NCI-H2227 treated with DMSO at 0.1 percent for 48 hours (cell line): Measurements from ENCODE around the gene ATP6V1G1.
"Not testable (repeated sequence)": the region's sequence is repeated elsewhere in the genome, so short reads cannot be mapped to it uniquely, and the experiment has no call there.

Experiments used
- DNase-seq: peaks from one replicate; lab custom pipeline; 2025; lab: John Stamatoyannopoulos, UW

Gene ATP6V1G1

DNA sequence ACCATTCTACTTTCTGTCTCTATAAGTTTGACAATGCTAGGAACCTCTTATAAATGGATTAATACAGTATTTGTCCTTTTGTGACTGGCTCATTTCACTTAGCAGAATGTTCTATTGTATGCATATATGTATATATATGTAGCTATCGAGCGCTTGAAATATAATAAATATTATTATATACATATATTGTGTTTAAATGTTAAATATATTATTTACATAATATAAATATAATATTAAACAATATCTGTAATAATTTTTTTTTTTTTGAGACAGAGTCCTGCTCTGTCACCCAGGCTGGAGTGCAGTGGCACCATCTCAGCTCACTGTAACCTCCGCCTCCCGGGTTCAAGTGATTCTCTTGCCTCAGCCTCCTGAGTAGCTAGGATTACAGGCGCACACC lies 9.4 kb upstream of the ATP6V1G1 start:
- not testable (repeated sequence) for DNase-seq

DNA sequence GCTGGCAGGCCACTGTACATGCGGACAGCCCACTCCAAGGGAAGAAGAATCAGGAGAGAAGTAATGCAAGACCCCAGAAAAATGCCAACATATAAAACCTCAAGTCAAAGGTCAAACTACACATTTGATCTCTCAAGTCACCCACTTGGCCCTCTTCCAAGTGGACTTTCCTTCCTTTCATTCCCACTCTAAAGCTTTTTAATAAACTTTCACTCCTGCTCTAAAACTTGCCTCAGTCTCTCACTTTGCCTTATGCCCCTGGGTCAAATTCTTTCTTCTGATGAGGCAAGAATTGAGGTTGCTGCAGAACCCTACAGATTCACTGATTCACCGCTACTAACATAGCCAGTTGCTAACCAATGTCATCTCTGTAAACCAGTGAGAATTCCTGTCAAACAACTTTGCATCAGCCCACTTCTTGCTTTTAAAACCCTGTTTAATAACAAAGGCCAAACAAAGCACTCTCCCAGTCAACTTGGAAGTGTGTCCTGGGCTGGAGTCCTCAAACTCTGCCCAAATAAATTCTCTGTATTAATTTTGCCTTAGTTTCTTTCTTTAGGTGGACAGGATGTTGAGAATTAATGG lies 6.9 kb upstream of the ATP6V1G1 start:
- no peak for DNase-seq

DNA sequence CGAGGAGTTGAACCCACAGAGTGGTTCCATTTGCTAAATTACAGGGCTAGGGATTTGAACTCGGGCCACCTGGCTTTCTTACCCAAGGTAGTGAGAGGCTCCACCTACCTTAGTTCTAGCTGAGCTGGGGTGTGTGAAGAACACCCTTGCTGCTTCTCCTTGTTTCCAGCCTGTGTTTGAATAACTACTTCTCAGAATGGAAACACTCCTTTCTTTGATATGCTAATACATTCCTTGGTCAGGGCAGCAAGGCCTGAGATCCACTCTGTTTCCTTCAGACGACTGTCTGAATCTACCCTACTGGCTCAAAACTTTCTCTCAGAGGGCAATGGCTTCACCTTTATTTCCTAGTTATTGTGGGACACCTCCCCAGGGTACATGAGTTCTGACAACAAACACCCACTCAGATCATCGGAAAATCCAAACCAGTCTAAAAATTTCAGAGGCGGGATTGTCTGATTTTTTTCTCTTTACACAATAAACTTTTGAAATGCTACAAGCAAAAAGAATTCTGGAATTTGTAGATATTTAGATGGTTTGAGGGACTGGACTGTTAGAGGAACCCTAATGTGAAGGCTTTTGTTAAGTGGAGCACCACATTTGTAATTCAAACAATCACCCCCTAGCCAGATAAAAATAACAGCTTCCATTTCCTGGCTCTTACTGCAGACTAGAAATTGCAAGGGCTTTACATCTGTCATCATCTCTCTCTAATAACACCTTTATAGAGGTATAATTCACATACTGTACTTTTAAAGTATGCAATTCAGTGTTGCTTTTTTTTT lies 4.0 kb upstream of the ATP6V1G1 start:
- DNase-seq: peak; percentile 38

DNA sequence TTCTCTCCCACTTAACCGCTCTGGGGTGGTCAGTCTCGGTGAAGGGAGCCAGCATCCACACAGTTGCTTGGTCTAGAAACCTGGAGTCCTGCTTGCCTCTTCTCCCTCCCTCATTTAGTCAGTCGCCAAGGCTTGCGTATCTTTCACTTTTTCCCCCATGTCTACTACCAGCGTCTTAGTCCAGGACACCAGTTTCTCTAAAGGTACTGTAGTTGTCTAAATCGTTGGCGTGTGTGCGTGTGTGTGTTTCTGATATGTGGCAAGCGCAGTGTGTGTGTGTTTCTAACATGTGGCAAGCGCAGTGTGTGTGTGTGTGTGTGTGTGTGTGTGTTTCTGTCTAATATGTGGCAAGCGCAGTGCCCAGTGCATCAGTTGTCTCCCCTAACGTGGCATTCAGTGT lies 641 bp downstream of the ATP6V1G1 start:
- no peak for DNase-seq

DNA sequence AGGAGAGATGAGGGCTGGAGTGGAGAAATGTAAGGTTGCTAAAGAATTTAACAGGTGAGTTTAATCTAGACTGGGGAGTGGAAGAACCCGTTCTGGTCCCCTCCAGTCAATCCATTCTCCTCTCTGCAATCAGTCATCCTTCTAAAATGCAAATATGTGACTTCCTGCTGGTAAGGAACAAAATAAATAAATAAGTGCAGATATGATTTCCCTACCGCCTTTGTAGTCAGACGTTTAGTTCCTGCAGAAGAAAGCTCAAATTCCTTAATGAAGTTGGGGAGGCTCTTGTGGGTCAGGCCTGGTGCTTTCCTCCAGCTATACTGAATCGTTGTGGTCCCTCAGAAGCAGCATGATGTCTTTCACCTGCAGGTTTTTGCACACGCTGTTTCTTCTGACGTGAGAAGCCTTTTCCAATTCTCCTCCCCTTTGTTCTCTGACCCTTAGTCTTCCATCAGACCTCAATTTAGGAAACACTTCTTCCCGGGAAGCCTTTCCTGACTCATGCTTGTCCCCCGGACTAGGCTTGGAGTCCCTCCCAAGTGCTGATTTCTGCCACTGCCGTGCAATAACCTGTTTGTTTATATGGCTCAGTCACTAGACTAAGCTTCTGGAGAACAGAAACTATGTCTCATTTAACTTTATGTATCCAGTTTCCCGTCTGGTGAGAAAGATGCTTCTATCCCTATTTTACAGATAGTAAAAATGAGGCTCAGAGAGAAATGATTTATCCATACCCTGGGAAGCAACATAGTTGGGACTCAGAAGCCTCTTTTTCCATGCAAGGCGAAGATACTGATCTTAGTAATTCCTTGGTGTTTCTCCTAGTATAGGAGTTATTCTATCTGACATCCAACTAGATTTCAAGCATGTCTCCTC lies 1.3 kb downstream of the ATP6V1G1 start:
- DNase-seq: no peak

DNA sequence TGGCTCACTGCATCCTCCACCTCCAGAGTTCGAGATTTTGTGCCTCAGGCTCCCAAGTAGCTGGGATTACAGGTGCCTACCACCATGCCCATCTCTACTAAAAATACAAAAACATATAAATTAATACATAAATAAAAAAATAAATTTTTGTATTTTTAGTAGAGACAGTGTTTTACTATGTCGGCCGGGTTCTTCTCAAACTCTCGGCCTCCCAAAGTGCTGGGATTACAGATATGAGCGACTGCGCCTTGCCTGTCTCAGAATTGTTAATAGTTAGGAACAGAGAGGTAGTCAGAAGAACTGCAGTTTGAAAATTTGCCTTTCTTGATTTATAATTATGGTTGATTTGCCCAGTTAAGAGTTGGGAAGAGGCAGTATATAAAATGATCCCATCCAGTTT lies 2.8 kb downstream of the ATP6V1G1 start:
- DNase-seq: no peak

DNA sequence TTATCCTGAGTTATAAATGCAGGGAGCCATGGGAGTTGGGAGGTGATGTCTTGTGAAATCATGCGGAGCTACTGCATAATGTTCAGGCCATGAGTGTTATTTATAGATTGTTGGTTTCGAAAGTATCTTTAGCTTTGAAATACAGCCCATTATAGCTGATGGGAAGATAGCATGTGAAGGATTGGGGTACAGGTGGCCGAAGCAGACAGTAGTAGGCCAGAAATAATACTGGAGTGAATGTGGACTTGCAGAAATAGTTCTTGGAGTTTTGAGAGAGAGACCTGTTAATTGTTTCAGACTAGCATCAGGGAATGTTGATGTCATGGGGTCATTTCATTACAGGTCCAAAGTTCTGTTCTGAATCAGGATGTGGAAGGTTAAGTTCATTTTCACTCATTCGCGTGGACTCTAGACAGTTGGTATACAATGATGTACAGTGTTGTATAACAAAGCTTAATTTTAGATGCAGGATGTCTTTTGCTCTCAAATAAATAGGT lies 3.8 kb downstream of the ATP6V1G1 start:
- DNase-seq: no peak

DNA sequence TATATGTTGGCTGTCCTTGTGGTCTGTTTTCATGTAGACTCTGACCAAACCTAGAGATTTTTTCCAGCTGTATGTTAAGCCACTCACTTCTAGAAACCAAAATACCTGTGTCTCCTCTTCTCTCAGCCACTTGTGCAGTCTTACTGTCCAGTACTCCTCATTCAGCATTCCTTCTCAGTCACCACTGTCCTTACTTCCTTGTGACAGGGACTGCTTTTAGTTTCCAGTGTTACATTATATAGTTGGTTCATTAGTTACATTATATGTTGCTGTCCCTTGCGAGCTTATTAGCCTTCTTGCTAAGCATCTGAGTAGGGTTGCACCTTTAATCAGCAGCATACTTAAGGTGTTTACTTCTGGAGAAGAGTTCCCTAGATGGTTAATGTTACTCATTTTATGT lies 4.3 kb downstream of the ATP6V1G1 start:
- DNase-seq: no peak

DNA sequence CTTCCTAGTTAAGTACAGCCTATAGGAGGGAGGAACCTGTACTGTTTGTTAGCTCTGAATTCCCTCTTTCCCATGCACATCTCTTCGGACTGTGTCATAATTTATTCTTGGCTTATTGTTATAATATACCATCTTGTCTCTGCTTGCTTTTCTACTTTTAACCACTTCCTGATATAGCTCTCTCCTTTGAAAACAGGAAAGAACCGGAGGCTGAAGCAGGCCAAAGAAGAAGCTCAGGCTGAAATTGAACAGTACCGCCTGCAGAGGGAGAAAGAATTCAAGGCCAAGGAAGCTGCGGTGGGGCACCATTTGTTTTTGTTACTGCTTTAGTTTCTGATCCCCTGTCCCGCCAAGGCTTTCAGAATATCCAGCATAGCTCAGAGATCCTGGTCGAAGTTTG lies 4.8 kb downstream of the ATP6V1G1 start:
- DNase-seq: no peak

DNA sequence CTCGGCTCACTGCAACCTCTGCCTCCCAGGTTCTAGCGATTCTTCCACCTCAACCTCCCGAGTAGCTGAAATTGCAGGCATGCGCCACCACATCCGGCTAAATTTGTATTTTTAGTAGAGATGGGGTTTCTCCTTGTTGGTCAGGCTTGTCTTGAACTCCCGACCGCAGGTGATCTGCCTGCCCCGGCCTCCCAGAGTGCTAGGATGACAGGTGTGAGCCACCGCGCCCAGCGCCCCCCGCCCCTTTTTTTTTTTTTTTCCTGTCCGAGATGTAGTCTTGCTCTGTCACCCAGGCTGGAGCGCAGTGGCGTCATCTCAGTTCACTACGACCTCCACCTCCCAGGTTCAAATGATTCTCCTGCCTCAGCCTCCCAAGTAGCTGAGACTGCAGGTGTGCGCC lies 6.6 kb downstream of the ATP6V1G1 start:
- no peak for DNase-seq

DNA sequence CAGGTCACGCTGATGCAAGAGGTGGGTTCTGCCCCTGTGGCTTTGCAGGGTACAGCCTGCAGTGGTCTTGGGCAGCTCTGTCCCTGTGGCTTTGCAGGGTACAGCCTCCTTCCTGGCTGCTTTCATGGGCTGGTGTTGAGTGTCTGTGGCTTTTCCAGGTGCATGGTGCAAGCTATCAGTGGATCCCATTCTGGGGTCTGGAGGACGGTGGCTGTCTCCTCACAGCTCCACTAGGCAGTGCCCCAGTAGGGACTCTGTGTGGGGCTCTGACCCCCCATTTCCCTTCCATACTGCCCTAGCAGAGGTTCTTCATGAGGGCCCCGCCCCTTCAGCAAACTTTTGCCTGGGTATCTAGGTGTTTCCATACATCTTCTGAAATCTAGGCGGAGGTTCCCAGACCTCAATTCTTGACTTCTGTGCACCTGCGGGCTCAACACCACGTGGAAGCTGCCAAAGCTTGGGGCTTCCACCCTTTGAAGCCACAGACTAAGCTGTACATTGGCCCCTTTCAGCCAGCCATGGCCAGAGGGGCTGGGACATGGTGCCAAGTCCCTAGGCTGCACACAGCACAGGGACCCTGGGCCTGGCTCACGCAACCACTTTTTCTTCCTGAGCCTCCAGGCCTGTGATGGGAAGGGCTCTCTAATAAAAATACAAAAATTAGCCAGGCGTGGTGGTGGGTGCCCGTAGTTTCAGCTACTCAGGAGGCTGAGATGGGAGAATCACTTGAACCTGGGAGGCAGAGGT lies 13.1 kb downstream of the ATP6V1G1 start:
- not testable (repeated sequence) for DNase-seq

DNA sequence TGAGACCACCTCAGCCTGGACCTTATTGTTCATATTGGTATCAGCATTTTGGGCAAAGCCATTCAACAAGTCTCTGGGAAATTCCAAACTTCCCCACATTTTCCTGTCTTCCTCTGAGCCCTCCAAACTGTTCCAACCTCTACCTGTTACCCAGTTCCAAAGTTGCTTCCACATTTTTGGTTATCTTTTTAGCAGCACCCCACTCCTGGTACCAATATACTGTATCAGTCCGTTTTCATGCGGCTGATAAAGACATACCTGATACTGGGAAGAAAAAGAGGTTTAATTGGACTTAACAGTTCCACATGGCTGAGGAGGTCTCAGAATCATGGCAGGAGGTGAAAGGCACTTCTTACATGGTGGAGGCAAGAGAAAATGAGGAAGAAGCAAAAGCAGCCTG lies 14.2 kb downstream of the ATP6V1G1 start:
- DNase-seq: not testable (repeated sequence)

DNA sequence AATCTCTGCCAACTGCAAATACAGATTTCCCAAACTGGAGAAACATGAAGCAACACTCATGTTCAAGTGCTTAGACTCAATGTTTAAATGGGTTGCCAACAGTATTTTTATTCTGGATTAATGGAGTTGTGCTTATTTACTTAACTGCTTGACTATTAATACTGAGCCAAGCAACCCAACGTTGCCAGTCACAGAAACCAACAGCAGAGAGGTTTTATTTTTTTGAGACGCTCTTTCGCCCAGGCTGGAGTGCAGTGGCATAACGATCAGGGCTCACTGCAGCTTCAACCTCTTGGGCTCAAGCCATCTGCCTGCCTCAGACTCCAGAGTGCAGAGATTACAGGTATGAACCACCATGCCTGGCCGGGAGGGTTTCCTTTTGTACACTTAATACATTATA lies 15.1 kb downstream of the ATP6V1G1 start:
- no peak for DNase-seq

DNA sequence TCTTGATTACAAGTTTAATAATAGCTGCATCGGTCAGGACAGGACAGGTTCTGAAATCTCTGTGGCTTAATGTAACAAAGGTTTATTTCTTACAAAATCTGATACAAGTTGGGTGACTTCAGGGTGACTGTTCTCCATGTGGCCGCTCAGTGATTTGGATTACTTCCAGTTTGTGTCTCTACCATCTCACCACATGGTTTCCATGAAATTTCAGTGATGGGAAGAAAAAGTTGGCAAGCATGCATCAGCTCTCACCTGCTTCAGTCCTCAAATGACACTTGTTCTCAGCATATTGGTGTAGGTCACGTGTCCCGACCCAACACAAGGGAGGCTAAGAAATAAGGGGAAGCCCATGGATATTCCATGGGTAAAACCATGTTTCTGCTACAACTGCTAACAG lies 15.7 kb downstream of the ATP6V1G1 start:
- DNase-seq: no peak

DNA sequence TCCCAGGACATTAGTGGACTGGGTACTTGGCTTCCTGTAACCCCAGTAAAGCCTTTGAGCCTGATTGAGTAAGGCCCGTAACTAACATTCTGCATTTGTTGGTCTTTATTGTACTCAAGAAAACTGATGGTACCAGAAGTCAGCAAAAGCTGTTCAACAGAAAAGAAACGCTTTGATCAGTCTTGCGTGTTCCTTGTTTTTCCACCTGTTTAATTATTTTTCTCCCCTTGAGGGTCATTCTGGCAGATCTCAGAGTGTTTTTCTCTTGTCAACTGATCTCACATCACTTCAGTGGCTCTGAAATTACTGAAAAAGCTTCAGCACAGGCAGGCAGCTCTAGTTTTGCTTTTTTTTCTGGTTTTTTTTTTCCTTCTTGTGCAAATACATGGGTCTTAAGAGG lies 17.4 kb downstream of the ATP6V1G1 start:
- no peak for DNase-seq

DNA sequence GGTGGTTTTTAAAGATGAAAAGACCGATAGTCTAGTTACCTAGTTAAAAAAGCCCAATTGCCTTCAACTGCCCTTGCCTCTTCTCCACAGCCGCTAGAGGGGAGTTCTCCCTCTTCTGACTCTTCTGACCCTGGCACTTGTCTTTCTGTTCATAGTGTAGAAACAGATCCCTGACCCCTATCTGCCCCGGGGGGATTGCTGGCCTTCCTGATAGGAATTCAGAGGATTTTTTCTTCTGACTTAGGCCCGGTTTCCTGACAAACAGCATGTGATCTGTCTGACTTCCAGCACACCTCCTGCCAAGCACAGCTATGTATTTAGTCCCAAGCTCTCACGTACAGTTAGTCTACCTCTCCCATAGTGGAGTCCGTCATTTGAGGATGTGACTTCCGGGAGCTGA lies 18.5 kb downstream of the ATP6V1G1 start:
- DNase-seq: no peak

DNA sequence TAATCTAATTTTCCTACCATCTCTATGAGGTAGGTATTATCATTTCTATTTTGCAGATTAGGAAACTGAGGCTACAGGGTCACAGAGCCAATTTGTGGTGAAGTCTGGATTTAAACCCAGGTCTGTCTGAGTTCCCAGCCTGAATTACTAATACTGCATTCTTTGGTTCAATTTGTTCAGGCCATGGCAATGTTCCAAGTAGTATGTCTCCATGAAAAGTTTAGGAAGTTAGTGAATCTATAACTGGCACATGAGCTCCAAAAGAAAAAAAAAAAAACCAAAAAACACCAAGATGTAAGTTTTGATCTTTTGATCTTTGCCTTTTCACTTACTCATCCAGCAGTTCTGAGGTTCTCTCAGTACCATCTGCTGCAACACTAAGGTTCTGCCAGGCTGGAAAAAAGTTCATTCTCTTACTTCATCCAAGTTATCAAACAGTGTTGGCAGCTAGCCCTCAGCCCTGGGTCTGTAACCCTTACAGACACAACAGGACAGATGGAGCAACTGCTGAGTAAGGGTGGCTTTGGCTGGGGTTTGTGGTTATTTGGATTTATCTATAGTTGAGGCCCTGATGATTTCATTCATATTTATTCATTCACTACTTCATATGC lies 19.1 kb downstream of the ATP6V1G1 start:
- no peak for DNase-seq

DNA sequence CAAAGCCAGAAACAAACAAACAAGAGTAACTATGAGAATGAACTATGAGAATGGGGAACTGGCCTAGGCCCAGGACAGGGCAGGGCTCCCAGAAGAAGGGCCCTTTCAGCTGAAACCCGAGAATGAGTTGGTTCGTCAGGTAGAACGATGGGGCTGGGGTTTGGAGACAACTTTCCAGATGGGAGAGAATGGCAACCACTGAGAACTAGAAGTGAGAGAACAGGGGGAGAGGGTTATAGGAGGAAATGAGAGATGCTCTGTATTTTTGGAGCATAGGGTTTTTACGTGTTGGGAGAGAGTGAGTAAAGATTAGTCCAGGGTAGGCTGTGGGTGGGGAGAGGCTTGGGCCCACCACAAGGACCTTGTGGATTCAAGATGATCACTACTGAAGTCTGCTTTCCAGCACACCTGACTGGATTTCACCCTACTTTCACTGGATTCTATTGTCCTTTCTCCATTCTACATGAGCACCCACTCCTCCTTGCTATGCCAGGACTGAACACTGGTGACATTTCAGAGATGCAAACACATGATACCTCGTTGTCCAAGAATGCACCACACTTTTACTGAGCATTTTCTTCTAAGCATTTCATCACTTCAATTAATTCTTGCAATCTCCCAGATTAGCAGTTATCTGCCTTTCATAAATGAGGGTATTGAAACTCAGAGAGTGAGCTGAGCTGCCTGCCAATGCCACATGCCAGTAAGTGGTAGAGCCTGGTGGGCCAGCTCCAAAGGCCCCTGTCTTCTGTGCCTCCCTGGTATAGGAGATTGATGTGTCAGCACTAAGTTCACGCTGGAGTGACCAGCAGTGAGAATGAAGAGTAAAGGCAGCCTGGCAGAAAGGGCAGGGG lies 20.3 kb downstream of the ATP6V1G1 start:
- DNase-seq: no peak

DNA sequence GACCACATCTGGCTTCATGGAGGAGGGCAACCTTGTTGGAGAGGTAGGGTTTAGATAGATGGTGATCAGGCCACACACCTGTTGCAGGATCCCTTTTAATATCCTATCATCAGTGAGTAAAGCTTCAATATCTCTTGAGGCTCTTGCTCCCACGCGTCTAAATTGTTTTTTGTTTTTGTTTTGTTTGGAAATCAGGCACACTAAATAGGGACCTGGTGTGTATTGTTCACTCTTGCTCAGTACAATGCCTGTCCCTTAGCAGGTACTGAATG lies 20.9 kb downstream of the ATP6V1G1 start:
- DNase-seq: no peak

DNA sequence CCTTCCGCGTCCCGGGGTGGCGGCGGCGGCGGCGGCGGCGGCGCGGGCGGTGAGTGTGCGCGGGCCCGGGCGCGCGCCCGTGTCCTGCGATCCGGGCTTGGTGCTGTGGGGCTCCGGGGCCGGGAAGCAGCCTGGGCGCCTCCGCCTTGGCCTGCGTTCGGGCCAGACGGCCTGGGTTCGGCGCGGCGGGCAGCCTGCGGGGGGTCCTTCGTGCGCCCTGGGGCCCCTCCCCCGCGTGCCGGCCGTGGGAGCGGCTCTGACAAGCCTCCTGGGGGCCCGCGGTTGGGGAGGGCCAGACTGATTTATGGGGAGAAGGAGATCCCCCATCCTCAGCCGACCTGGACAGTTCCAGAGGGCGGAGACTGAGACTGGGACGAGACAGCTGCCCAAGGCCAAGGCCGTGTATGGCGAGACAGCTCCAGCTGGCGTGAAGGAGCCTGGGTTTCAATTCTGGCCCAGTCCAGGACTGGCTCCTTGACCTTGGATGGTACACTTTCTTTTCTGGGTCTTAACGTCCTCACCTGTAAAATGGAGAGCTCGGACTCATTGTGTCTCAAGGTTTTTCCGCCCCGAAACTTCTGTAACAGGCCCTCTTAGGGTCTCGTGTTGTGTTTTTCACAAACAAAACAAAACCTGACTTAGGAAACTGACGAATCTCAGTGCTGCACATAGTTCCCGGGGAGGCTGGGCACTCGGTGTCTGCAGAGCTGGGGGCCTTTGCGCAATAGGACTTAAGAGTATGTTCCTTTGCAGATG lies 24.1 kb downstream of the ATP6V1G1 start:
- no peak for DNase-seq
